ENCODE results near the gene MRPL10.
A peak's percentile ranks its signal among the peaks of the same experiment; 100 is the strongest.

MRPL10 gene

DNA sequence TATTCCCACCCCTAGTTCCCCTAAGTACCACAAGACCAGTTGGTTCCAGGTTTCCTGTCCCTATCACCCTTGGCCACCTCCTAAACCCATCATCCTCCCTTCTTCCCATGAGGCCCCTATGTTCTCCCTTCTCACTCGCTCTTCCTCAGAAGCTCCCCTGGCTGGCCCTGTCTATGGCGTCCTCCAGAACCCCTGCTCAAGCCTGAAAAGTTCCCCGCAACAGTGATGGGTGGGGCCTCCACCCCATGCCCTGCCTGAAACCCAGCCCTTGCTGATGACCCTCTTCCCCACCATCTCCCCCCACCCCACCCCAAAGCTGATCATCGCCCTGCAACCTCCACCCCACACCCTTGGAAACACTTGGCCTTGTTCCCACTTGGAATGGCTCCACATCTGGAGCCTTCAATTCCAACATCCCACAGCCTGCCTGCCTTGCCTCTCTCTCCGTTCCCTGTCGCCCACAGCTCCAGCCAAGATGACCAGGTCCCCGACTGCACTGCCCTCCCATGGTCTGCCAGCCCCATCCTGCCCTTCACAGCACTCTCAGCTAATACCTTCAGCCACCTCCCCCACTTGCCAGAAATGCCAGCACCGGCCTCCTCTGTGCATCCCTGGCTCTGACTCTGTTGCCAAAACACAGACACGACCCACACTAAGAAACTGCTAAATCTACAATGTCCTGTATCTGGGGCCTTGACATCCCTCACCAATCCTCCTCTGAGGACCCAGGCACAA, 20.3 kb downstream of the MRPL10 start:
- in situ Hi-C loops (cut with MboI; ENCODE audit: low sequenced_read_pairs, unreplicated experiment) = no loop called here
- no peak for DNase-seq (ENCODE audit: low spot score)
- TF ChIP-seq, protein P1, sequence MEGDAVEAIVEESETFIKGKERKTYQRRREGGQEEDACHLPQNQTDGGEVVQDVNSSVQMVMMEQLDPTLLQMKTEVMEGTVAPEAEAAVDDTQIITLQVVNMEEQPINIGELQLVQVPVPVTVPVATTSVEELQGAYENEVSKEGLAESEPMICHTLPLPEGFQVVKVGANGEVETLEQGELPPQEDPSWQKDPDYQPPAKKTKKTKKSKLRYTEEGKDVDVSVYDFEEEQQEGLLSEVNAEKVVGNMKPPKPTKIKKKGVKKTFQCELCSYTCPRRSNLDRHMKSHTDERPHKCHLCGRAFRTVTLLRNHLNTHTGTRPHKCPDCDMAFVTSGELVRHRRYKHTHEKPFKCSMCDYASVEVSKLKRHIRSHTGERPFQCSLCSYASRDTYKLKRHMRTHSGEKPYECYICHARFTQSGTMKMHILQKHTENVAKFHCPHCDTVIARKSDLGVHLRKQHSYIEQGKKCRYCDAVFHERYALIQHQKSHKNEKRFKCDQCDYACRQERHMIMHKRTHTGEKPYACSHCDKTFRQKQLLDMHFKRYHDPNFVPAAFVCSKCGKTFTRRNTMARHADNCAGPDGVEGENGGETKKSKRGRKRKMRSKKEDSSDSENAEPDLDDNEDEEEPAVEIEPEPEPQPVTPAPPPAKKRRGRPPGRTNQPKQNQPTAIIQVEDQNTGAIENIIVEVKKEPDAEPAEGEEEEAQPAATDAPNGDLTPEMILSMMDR (IDR thresholded peaks at IDR 0.05; ENCODE audit: borderline replicate concordance, control extremely low read depth, extremely low read depth, insufficient read depth, missing control alignments) = no peak

DNA sequence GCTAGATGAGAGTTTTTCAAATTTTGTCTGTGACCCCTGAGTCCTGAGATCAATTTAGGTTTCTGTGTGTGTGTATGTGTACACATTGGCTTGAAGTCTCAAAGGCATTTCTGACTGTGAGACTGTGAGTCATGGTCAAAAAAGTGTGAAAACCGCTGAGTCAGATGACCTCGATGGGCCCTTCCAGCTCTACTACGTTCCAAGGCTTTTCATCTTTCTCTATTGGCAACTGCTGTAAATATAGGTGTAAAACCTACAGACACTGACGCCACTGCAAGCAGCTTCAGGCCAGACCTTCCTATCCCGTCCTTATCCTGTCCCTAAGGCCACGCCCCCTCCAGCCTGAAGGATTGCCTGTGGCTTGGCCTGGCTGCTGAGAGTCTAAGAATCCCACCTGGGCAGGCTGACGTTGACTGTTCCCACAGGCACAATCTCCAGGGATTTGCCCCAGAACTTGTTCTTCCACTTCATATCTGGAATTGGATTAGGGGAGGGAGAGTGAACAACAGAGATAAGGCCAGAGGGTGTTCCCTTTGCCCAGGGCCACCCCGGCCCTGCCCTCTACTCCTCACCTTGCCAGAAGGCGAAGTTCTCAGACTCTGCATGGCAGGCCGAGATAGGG, 21.0 kb downstream of the MRPL10 start:
- TF ChIP-seq, protein P1 (IDR thresholded peaks at IDR 0.05; ENCODE audit: borderline replicate concordance, control extremely low read depth, extremely low read depth, insufficient read depth, missing control alignments) = no peak
- in situ Hi-C loops (cut with MboI; ENCODE audit: low sequenced_read_pairs, unreplicated experiment) = no loop called here
- peak; percentile 70 for DNase-seq (ENCODE audit: low spot score)

DNA sequence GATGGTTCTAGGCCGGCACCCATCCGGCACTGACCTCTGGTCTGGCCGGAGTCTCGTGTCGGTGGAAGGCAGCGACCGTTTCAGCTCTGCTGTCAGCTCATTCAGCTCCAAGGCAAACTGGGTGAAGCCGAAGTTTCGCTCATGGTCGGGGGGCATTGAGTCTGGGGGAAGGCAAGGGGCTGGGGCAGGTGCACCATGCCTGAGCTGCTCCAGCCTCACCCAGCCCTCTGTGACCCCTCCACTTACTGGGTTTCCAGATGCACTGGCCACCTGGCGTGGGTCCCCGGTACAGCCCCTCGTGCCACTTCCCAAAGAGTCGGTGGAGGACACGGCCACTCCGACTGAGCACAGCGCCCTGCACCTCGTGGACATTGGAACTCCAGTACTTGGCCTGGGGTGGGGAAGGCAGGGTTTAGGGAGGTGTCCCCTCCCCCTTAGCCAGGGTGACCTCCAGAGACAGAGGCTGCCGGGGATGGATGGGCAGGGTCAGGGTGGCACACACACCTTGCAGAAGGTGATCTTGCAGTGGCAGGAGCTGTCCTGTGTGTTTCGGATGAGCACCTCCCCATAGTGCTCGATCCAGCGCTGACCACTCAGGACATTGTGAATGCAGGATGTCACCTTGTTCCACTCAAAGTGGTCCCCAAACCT, 22.4 kb downstream of the MRPL10 start:
- in situ Hi-C loops (cut with MboI; ENCODE audit: low sequenced_read_pairs, unreplicated experiment) = no loop called here
- no peak for DNase-seq (ENCODE audit: low spot score)
- TF ChIP-seq, protein P1 (IDR thresholded peaks at IDR 0.05; ENCODE audit: borderline replicate concordance, control extremely low read depth, extremely low read depth, insufficient read depth, missing control alignments) = no peak

DNA sequence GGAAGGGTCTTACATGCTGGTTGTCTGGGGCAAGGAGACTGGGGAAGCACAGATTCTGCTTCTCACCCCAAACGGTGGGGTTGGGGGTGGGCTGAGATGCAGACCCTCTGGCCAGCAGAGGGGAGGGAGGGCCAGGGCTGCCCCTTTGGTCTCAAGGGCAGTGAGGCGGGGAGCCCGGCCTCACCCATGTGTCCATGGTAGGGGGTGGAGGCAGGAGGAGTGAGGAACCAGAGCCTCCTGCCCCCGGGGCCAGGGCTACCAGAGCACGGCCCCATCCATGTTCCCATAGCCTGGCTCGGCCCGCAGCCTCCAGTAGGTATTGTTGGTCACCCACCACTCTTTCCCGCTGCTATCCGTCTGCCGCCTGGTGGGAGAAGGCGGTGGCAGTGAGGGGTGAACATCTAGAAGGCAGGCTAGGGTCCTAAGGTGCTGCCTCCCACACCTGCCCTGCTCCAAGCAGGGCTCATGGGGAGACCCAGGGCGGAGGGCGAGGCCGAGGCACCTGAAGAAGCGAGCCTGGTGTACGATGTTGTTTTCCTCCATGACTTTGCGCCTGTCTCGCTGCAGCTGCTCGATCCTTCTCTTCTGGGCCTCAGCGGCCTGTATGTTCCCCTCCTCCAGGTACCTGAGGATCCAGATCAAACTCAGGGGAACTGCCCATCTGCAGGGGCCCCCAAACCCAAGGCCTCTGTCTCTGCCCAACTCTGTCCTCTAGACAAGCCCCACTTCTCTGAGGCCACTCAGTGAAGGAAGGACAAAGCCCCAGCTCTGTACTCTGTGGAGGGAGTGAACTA, 23.1 kb downstream of the MRPL10 start:
- DNase-seq (ENCODE audit: low spot score) = no peak

DNA sequence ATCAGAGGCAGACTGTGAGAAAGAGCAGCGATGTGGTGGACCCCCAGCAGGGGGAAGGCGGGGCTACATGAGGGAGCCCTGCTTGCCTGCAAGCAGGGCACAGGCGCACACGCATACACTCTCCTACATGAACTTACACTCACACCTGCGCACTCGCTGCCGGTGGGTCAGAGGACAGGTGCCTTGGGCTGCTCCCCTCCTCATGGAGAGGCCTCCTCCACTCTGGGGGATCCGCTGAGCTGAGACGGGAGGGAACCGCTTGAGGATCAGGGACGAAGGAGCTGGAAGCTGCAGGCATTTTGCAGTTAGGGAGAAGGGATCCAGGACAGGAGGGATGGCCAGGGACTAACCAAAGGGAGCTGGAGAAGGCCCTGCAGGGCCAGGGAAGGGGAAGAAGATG, 23.9 kb downstream of the MRPL10 start:
- in situ Hi-C loops (cut with MboI; ENCODE audit: low sequenced_read_pairs, unreplicated experiment) = no loop called here
- no peak for DNase-seq (ENCODE audit: low spot score)
- TF ChIP-seq, protein P1 (IDR thresholded peaks at IDR 0.05; ENCODE audit: borderline replicate concordance, control extremely low read depth, extremely low read depth, insufficient read depth, missing control alignments) = no peak

More for the DNA sequence above, 23.1 kb downstream of the MRPL10 start:
- in situ Hi-C loops (cut with MboI; ENCODE audit: low sequenced_read_pairs, unreplicated experiment) = no loop called here
- TF ChIP-seq, protein P1 (IDR thresholded peaks at IDR 0.05; ENCODE audit: borderline replicate concordance, control extremely low read depth, extremely low read depth, insufficient read depth, missing control alignments) = no peak

DNA sequence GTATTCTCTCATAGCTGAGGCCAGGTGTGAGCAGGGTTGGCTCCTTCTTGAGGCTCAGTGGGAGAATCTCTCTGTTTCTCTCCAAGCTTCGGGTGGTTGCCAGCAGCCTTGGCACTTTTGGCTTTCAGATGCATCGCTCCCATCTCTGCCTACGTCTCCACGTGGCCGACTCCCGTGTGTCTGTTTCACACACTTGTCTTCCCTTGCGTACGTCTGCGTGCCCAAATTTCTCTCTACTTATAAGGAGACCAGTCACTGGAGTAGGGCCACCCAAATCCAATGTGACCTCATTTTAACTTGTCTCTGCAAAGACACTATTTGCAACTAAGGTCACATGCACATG, 24.5 kb downstream of the MRPL10 start:
- in situ Hi-C loops (cut with MboI; ENCODE audit: low sequenced_read_pairs, unreplicated experiment) = no loop called here
- no peak for DNase-seq (ENCODE audit: low spot score)
- TF ChIP-seq, protein P1 (IDR thresholded peaks at IDR 0.05; ENCODE audit: borderline replicate concordance, control extremely low read depth, extremely low read depth, insufficient read depth, missing control alignments) = no peak
